H1 (cell line): Measurements from ENCODE around the gene DHX9. TPM values are rescaled to one million over a fixed set of nuclear protein-coding genes. Genes with fewer than 3 reads are reported as not detected.
A peak's percentile ranks its signal among the peaks of the same experiment; 100 is the strongest.

ENCODE experiments used
- CTCF ChIA-PET: fragments of 300-600 bp; sonication (Branson Sonifier 250); formaldehyde crosslinking; loops from one replicate; lab custom pipeline; 2021; ENCODE audit not compliant: partially characterized antibody; lab: Charles Lee
- POLR2A ChIA-PET: fragments of 300-600 bp; sonication (Branson Sonifier 250); formaldehyde crosslinking; loops from one replicate; lab custom pipeline; 2021; ENCODE audit warnings: inconsistent platforms; ENCODE audit not compliant: partially characterized antibody; lab: Charles Lee
- DNase-seq, 2 experiments: peaks; one replicate each; pipeline versions ENCODE4 v3.0.0 to v3.0.0-alpha.2; 2010 to 2022; ENCODE audit warnings: low spot score in 2 of 2, low read depth in 1 of 2, mixed read lengths in 1 of 2
- FAIRE-seq: peaks from 2 replicates; lab custom pipeline; 2011; peaks lifted over from hg19 to GRCh38; lab: Jason Lieb, UNC
- H2AFZ ChIP-seq: 2 replicates; pipeline ENCODE4 v1.8.1; 2012; ENCODE audit warnings: low read length, inconsistent platforms
- H2AK5ac ChIP-seq: 2 replicates; pipeline ENCODE4 v1.6.1; 2013; ENCODE audit warnings: low read depth, low read length
- H2BK120ac ChIP-seq: replicated peaks from 2 replicates; pipeline ENCODE3; 2013; ENCODE audit warnings: low read depth, low read length, inconsistent platforms
- H2BK12ac ChIP-seq: 2 replicates; pipeline ENCODE4 v1.6.1; 2013; ENCODE audit warnings: low read depth, low read length
- H2BK15ac ChIP-seq: 2 replicates; pipeline ENCODE4 v1.6.1; 2013; ENCODE audit warnings: low read length
- H2BK20ac ChIP-seq: 2 replicates; pipeline ENCODE4 v1.6.1; 2013; ENCODE audit warnings: low read length
- H2BK5ac ChIP-seq: 2 replicates; pipeline ENCODE4 v1.6.1; 2013; ENCODE audit warnings: low read depth, low read length
- H3K14ac ChIP-seq: 2 replicates; pipeline ENCODE4 v1.6.1; 2013; ENCODE audit warnings: inconsistent platforms; ENCODE audit not compliant: insufficient read length
- H3K18ac ChIP-seq: 2 replicates; pipeline ENCODE4 v1.6.1; 2013; ENCODE audit warnings: low read length; ENCODE audit errors: extremely low read depth
- H3K23ac ChIP-seq: 2 replicates; pipeline ENCODE4 v1.6.1; 2013; ENCODE audit warnings: inconsistent platforms; ENCODE audit not compliant: insufficient read length
- H3K23me2 ChIP-seq: 2 replicates; pipeline ENCODE4 v1.6.1; 2013; ENCODE audit warnings: low read depth, low read length
- H3K27ac ChIP-seq: 2 replicates; pipeline ENCODE4 v1.6.1; 2011; ENCODE audit warnings: low read depth, low read length, inconsistent platforms
- H3K27me3 ChIP-seq, 4 experiments: replicated peaks in 1 of 4; 1 replicate in 1 of 4; 2 replicates in 3 of 4; pipeline versions ENCODE4 v1.6.1 to v1.8.1; 2011 to 2013; ENCODE audit warnings: low read length in 3 of 4, mild to moderate bottlenecking in 3 of 4, inconsistent platforms in 2 of 4, mixed read lengths in 2 of 4, moderate library complexity in 1 of 4; ENCODE audit not compliant: control insufficient read depth in 3 of 4, insufficient read depth in 3 of 4; ENCODE audit errors: extremely low read depth in 1 of 4
- H3K36me3 ChIP-seq, 4 experiments: 2 replicates each; pipeline versions ENCODE4 v1.6.1 to v1.8.1; 2011 to 2013; ENCODE audit warnings: mild to moderate bottlenecking in 4 of 4, low read length in 3 of 4, moderate library complexity in 2 of 4, control low read depth in 1 of 4, inconsistent platforms in 1 of 4; ENCODE audit not compliant: insufficient read depth in 4 of 4, control insufficient read depth in 2 of 4
- H3K4ac ChIP-seq: replicated peaks from 2 replicates; pipeline ENCODE3; 2013; ENCODE audit warnings: low read length, low read depth, mixed read lengths, inconsistent platforms; ENCODE audit not compliant: insufficient read length
- H3K4me1 ChIP-seq, 4 experiments: replicated peaks in 1 of 4; 1 replicate in 1 of 4; 2 replicates in 3 of 4; pipeline versions ENCODE4 v1.6.1 to v1.8.1; 2011 to 2013; ENCODE audit warnings: low read length in 3 of 4, inconsistent platforms in 2 of 4, mixed read lengths in 1 of 4; ENCODE audit not compliant: insufficient read depth in 4 of 4, control insufficient read depth in 3 of 4
- H3K4me2 ChIP-seq, 2 experiments: 2 replicates each; pipeline versions ENCODE4 v1.6.1 to v1.8.1; 2011 to 2013; ENCODE audit warnings: low read depth in 2 of 2, low read length in 2 of 2, control low read depth in 1 of 2, inconsistent platforms in 1 of 2, mild to moderate bottlenecking in 1 of 2; ENCODE audit not compliant: insufficient read depth in 1 of 2
- H3K4me3 ChIP-seq, 4 experiments: fragments of 200-600, 300-600 bp in 1 of 4; sonication (generic), shearing (Covaris generic), sonication (Bioruptor Twin) in 1 of 4; 2 replicates each; pipeline versions ENCODE4 v1.5.1 to v1.8.1; 2011 to 2016; ENCODE audit warnings: low read length in 4 of 4, low read depth in 3 of 4, control low read depth in 2 of 4, inconsistent platforms in 2 of 4, mild to moderate bottlenecking in 2 of 4, mixed read lengths in 1 of 4, moderate library complexity in 1 of 4; ENCODE audit not compliant: insufficient read depth in 2 of 4; ENCODE audit errors: extremely low read depth in 1 of 4
- H3K56ac ChIP-seq: replicated peaks from 2 replicates; pipeline ENCODE3; 2013; ENCODE audit warnings: low read depth, mild to moderate bottlenecking, mixed read lengths, low read length, inconsistent platforms; ENCODE audit not compliant: insufficient read length
- H3K79me1 ChIP-seq: 2 replicates; pipeline ENCODE4 v1.6.1; 2013; ENCODE audit warnings: low read depth, low read length, control low read depth
- H3K79me2 ChIP-seq, 2 experiments: 2 replicates each; pipeline versions ENCODE4 v1.6.1 to v1.8.1; 2012 to 2013; ENCODE audit warnings: low read length in 2 of 2, mild to moderate bottlenecking in 2 of 2, inconsistent platforms in 1 of 2; ENCODE audit not compliant: insufficient read depth in 2 of 2, control insufficient read depth in 1 of 2
- H3K9ac ChIP-seq, 4 experiments: replicated peaks in 1 of 4; 1 replicate in 1 of 4; 2 replicates in 3 of 4; pipeline versions ENCODE4 v1.6.1 to v1.8.1; 2011 to 2013; ENCODE audit warnings: low read depth in 3 of 4, low read length in 3 of 4, control low read depth in 2 of 4, mild to moderate bottlenecking in 2 of 4, moderate library complexity in 2 of 4, inconsistent platforms in 1 of 4; ENCODE audit errors: extremely low read depth in 1 of 4
- H3K9me3 ChIP-seq, 2 experiments: 2 replicates each; pipeline versions ENCODE4 v1.6.1 to v1.8.1; 2012 to 2013; ENCODE audit warnings: mild to moderate bottlenecking in 2 of 2, moderate library complexity in 2 of 2, control low read depth in 1 of 2, inconsistent platforms in 1 of 2, low read depth in 1 of 2, low read length in 1 of 2, mixed read lengths in 1 of 2; ENCODE audit not compliant: insufficient read depth in 2 of 2
- H4K20me1 ChIP-seq, 2 experiments: replicated peaks in 1 of 2; 2 replicates each; pipeline versions ENCODE3 to v1.8.1; 2011 to 2013; ENCODE audit warnings: inconsistent platforms in 2 of 2, low read length in 2 of 2, mild to moderate bottlenecking in 1 of 2; ENCODE audit not compliant: insufficient read depth in 2 of 2, control insufficient read depth in 1 of 2
- H4K5ac ChIP-seq: 2 replicates; pipeline ENCODE4 v1.6.1; 2013; ENCODE audit warnings: low read length, low read depth, mixed read lengths, inconsistent platforms; ENCODE audit not compliant: insufficient read length
- H4K8ac ChIP-seq: 2 replicates; pipeline ENCODE4 v1.8.0; 2013; ENCODE audit warnings: mild to moderate bottlenecking, moderate library complexity, low read length, inconsistent platforms; ENCODE audit not compliant: insufficient read depth; ENCODE audit errors: extremely low read depth
- H4K91ac ChIP-seq: replicated peaks from 2 replicates; pipeline ENCODE3; 2013; ENCODE audit warnings: low read length, mixed read lengths, inconsistent platforms; ENCODE audit not compliant: insufficient read length
- POLR2AphosphoS5 ChIP-seq: IDR thresholded peaks from 2 replicates; pipeline ENCODE4 v1.6.1; 2011; ENCODE audit warnings: low read depth, low read length
- WGBS, 2 experiments: shearing (Covaris generic) in 1 of 2; methylation state at CpG; one replicate each; pipeline versions ENCODE4 v1.1.6 to v1.1.7; 2013 to 2015; ENCODE audit warnings: low lambda C conversion rate in 2 of 2, mixed read lengths in 2 of 2, inconsistent platforms in 1 of 2, low coverage in 1 of 2, missing lambda C conversion rate in 1 of 2; ENCODE audit not compliant: insufficient replicate concordance in 2 of 2, insufficient coverage in 1 of 2, insufficient read length in 1 of 2; ENCODE audit errors: extremely low coverage in 1 of 2, missing lambda C conversion rate in 1 of 2; 5-methylcytosine and 5-hydroxymethylcytosine counted together
- polyA plus RNA-seq, 7 experiments: library from polyadenylated mRNA; depleted of rRNA in 3 of 7; stranded (reverse) in 5 of 7; unstranded in 2 of 7; fragments of >200 nt in 5 of 7; fragments of 200-250 nt in 2 of 7; gene quantifications; 1 replicate in 5 of 7; 2 replicates in 1 of 7; 4 replicates in 1 of 7; pipeline versions ENCODE4 v1.2.1 to v1.2.3, GENCODE V29; 2011 to 2013; ENCODE audit warnings: missing spikeins in 2 of 7, mixed read lengths in 2 of 7
- total RNA-seq: library from RNA; stranded (reverse); fragmentation: NEBNext Ultra II Directional; extraction: Animal tissue kit (Norgen Biotek cat#: 25700); gene quantifications from 2 replicates; pipeline ENCODE4 v1.2.1, GENCODE V29; 2021
- TF ChIP-seq, protein P1 (sequence below): IDR thresholded peaks from 2 replicates; pipeline ENCODE4 v1.6.1; 2012; ENCODE audit warnings: low read length, inconsistent platforms

The DHX9 gene
- total and polyA plus RNA-seq, 2 of the 8 experiments (the other 6 are each of a cell fraction or from before 2014, with no cell fraction given), result 153 to 333 TPM

GRCh38 chr1:182872881-182873280 is 33.7 kb downstream of the DHX9 start:
- H3K18ac ChIP-seq, result no peak overlapping the region
- no peaks in the 10 kb centered on the region for H3K4me1 ChIP-seq
- no peak overlapping the region for H4K91ac ChIP-seq
- 0 out of 2 replicates have a peak, but pooled peaks have one; percentile 19 for TF ChIP-seq POLR2AphosphoS5
- TF ChIP-seq, protein P1, sequence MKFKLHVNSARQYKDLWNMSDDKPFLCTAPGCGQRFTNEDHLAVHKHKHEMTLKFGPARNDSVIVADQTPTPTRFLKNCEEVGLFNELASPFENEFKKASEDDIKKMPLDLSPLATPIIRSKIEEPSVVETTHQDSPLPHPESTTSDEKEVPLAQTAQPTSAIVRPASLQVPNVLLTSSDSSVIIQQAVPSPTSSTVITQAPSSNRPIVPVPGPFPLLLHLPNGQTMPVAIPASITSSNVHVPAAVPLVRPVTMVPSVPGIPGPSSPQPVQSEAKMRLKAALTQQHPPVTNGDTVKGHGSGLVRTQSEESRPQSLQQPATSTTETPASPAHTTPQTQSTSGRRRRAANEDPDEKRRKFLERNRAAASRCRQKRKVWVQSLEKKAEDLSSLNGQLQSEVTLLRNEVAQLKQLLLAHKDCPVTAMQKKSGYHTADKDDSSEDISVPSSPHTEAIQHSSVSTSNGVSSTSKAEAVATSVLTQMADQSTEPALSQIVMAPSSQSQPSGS, result no peak
- ChIA-PET POLR2A (interaction anchor here (0.9 to 3.4 kb wide), 13 partner anchors 9 to 33 kb away, joined by 3 to 16 read pairs (median 8); no protein-coding TSS in a partner anchor), CTCF (interaction anchor here (1.1 to 1.4 kb wide), 2 partner anchors 15 to 26 kb away, joined by 3 to 6 read pairs; no protein-coding TSS in a partner anchor)
- no peak overlapping the region for H3K4me2 ChIP-seq
- H4K20me1 ChIP-seq, result peaks cover 2 to 14% of the 10 kb centered on the region in 2 experiments
- no peak overlapping the region for H2AFZ ChIP-seq
- H3K4me3 ChIP-seq, result no peak overlapping the region
- H3K23me2 ChIP-seq, result no peaks in the 10 kb centered on the region
- no peaks in the 10 kb centered on the region; the same call in 1 of the 2 replicates for H3K79me1 ChIP-seq
- H2BK15ac ChIP-seq, result no peak overlapping the region
- H3K27ac ChIP-seq, result no peak overlapping the region
- no peak overlapping the region for H4K5ac ChIP-seq
- H3K4ac ChIP-seq, result no peak overlapping the region
- H3K56ac ChIP-seq, result no peak overlapping the region
- no peak overlapping the region for H2BK5ac ChIP-seq
- peaks cover 0 to 11% of the 10 kb centered on the region in 2 experiments; a peak in 1 of 4 replicates for H3K79me2 ChIP-seq
- no peaks in the 10 kb centered on the region for H3K27me3 ChIP-seq
- H4K8ac ChIP-seq, result no peak overlapping the region
- DNase-seq (no peak), FAIRE-seq (no peak)
- no peak overlapping the region for H2BK120ac ChIP-seq
- no peaks in the 10 kb centered on the region for H3K9me3 ChIP-seq
- H2AK5ac ChIP-seq, result no peak overlapping the region
- H3K23ac ChIP-seq, result no peak overlapping the region
- 96% methylated on average over 3 of the region's 3 CpGs; no CpG with 5 or more reads in 1 of the 2 experiments for WGBS, 2 experiments
- no peak overlapping the region for H3K14ac ChIP-seq
- no peak overlapping the region for H3K9ac ChIP-seq
- no peak overlapping the region for H2BK12ac ChIP-seq
- H3K36me3 ChIP-seq, result peaks cover 54 to 100% (median 93%) of the 10 kb centered on the region in 4 experiments
- no peak overlapping the region for H2BK20ac ChIP-seq
